B cell (primary cell): Measurements from ENCODE around the gene DPP10.

ENCODE experiments used
- CTCF ChIP-seq: fragments of 200-600 bp; IDR thresholded peaks from one replicate; pipeline ENCODE4 v1.8.0; 2022; ENCODE audit warnings: antibody characterized with exemption, mild to moderate bottlenecking
- EZH2 ChIP-seq: IDR thresholded peaks from 2 replicates; pipeline ENCODE4 v1.6.1; 2012; ENCODE audit warnings: borderline replicate concordance, low read depth, mild to moderate bottlenecking, moderate library complexity, low read length; ENCODE audit not compliant: insufficient read depth, poor library complexity, severe bottlenecking

DNA sequence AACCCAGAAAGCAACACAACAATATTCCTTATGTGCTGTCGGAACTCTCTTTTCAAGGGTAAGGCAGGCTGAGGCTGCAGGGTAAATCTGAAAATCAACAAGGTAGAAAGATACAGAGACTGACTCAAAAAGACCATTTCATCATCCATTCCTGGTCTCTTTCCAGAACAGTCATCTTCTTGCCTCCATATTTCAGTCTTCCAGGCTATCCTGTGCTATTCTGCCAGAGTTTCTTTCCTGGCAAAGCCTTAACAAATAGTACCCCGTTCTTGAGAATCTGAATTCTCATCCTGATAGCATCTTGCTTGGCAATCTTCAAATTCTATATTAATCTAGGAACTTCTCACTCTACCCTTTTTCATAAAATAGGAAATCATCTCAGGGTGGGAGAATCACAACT is 15.5 kb downstream of the DPP10 start:
- TF ChIP-seq CTCF = no peak
- TF ChIP-seq EZH2 = no peak
